HG02938 (cell line): ENCODE results near the gene ITSN1.

Experiments
- ATAC-seq: cut with Tn5 transposase; IDR thresholded peaks from one replicate; pipeline ENCODE4 v1.9.1; 2021; ENCODE audit warnings: mild to moderate bottlenecking, moderate library complexity; ENCODE audit not compliant: unreplicated experiment

Gene ITSN1

GRCh38 chr21:33834801-33835500 lies 192.7 kb downstream of the ITSN1 start:
- no peak for ATAC-seq

GRCh38 chr21:33835920-33836319 lies 193.6 kb downstream of the ITSN1 start:
- ATAC-seq: no peak

- no peak for ATAC-seq
Observed at GRCh38 chr21:33836408-33836807, 194.1 kb downstream of the ITSN1 start.

- ATAC-seq: no peak
Observed at GRCh38 chr21:33839167-33839716, 196.9 kb downstream of the ITSN1 start.

DNA sequence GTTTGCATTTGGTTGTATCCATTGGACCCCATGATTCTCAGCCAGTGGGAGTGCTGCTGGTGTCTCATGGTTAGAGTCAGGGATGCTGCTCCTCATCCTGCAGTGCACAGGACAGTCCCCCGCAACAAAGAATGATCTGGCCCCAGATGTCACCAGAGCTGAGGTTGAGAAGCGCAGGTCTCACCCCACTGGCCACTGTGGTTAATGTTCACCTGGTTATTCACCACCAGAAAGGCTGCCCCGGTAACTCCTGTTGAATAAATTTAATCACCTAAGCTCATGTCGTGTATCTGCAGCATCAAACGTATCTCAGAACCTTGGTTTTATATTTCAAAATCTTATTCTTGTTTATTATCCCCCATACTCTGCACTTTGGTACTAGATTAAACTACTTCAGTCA lies 197.5 kb downstream of the ITSN1 start:
- no peak for ATAC-seq

- no peak for ATAC-seq
Observed at GRCh38 chr21:33840771-33841170, 198.5 kb downstream of the ITSN1 start.

DNA sequence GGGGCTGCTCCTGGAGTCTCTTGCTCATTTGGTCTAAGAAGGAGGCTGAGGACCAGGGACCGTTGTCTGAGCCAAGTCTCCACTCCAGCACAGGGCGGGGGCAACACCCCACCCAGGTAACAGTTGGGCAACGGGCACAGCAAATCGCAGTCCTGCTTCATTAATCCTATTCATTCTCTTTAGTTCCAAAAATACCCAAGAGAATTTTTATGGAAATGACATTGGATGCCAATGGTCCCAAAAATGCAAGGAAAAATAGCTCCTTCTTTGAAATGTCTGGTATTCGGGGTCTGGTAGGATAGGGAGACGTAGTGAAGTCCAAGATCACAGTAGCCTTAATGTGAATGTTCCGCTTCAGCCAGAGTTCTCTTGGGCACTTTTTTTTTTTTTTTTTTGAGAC lies 199.3 kb downstream of the ITSN1 start:
- ATAC-seq: no peak

DNA sequence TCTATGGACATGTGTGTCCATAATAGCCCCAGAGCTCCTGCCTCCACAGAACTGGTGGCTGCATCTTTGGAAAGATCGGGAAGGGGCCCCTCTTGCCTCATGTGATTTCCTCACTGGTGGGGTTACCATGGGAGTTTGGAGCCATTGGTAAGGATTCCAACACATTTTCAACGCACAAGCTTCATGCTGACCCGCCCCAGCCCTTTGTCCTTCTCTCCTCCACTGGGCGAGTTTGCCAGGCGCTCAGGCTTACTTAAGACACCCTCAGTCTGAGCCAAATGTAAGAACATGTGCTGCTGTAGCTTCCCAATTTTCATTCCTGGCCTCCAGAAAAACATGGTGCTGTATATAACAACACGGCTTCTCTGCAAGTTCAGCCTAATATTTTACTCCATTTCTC lies 200.9 kb downstream of the ITSN1 start:
- no peak for ATAC-seq

GRCh38 chr21:33844104-33844889 lies 202.0 kb downstream of the ITSN1 start:
- no peak for ATAC-seq

DNA sequence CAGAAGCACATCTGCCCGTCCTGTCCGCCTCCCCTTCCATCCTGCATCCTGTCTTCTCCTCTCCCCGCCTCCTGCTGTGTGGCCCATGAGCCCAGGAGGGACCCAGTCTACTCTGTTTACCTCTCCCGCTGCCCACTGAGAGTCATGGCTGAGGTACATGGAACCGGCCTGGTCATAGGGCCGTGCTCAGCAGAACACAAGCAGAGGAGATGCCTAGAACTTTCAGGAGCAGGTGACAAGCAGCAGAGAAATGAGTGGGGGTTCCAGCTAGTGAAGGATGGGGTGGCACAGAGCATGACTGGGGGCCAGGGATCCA lies 202.5 kb downstream of the ITSN1 start:
- no peak for ATAC-seq

- no peak for ATAC-seq
Observed at GRCh38 chr21:33846141-33846540, 203.8 kb downstream of the ITSN1 start.

DNA sequence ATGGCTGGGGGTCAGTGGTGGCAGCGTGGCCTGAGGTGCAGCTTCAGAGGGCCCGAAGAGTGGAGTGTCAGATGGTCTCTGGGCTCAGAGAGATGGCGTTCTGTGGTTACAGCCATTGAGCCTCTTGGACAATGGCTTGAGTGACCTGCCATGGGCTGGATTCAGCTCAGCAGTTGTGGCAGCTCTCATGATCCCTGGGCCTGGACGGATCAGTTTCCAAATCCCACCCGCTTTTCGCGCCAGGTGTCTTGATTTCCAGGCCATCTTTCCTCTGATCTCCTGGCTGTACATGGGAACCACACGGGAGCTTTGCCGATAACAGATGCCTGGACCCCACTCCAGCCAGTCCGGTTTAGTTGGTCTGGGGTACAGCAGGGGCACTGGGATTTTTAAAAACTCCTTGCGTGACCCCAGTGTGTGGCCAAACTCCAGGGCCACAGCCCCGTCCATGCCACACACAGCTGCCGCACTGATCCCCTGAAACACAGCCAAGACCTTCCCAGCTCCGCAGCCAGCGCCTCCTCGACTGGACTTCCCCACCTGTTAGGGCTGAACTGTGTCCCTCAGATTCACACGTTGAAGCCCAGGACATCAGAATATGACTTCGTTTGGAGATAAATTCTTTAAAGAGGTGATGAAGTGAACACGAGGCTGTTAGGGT lies 205.4 kb downstream of the ITSN1 start:
- no peak for ATAC-seq

GRCh38 chr21:33848249-33848953 lies 206.1 kb downstream of the ITSN1 start:
- ATAC-seq: no peak

DNA sequence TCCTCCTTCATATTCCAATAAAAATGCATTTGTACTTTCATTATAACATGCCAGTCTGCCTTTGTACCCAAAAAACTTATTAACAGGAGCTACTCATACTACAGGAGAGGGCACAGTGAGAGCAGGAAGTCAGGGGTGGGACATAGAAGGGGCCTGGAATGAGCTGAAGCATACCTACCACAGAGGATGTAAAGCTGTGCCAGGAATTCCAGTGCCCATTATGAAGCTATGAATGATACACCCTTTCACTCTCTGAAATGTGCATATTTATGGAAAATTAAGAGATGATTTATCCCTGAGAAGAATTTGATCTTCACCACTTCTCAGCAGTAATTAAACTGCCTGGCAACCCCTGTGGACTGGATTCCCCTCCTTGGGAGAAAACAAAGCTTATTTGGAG lies 207.5 kb downstream of the ITSN1 start:
- no peak for ATAC-seq

DNA sequence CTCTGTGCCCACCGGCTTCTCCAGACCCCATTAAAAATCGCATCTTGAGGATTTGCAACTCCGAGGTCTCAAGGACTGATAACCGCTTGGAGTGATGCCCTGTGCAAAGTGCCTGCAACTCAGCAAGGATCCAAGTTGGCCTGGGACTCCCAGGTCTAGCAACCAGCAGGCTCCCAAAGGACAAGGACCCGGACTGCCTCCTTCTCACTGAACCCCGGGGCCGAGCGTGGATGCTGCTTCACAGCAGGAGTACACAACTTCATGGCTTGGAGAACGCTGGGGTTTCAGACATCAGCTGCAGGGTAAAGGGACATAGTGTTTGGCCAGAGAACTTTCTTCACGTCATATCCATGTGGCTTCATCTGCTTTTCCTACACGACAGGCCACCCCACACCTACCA lies 208.1 kb downstream of the ITSN1 start:
- ATAC-seq: no peak

DNA sequence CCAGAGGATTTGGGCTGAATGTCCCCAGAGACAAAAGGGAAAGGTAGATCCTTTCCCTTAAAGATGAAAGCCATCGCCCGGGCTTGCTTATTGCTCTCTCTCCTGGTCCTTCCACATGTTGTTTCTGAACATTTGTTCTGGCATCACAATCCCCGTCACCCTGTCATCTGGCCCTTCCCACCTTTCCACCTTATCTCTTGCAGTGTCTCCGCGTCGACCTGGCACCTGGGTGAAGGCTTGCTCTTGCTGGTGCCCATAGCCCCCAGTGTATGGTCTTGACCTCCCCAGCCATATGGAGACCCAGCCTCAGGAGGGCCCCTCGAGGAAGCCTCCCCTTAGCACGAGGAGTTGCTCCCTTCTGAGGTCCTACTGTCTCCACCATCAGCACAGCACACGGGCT lies 208.7 kb downstream of the ITSN1 start:
- ATAC-seq: no peak

DNA sequence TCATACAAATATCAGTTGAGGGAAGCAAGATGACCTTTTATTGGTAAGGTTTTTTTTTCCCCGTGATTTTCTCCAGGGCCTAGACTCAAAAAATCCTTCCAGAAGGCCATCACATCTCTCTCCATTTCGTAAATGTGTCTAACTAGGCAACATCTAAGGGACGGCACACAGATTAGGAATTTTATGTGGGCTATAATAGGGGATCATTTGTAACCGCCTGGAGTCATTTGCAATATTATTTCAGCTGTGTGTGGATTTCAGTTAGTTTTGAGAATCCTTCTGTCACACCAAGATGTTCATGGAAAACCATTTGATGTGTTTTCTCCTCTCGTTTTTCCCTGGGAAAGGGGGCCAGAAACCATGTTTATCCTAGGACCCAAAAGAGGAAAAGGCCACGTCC lies 210.2 kb downstream of the ITSN1 start:
- ATAC-seq: no peak

DNA sequence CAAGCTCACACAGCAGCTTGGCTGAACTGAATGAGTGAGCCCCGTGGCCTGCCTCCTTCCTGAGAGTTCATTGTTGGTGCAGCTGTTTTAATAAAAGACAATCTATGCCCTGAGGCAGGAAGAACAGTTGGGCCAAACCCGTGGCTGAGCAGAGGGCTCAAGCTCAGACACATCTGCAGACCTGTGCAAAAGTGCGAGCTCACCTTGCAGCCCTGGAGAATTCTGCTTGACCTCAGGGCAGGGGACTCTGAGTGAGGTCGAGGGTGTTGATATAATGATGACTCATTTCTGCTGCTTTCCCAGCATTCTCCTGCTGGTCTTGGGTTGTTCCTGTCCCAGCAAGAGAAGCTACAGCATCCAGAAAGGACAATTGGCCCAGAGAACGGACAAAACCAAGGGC lies 212.3 kb downstream of the ITSN1 start:
- ATAC-seq: no peak

DNA sequence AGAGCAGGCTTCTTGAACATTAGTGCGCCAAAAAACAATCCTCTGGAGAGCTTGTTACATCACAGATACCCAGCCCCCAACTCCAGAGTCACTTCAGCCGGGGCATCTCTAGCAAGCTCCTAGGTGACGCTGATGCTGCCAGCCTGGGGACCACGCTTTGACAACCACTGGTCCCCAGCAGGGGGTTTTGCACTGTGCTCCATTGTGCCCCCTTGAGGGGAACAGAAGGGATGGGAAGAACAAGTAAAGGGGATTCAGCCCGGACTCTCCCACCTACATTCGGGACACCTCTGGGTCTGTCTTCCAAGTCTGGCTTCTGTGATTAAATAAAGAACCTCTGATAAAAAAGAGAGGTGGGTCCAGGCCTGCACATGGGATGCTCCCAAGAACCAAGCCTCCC lies 212.9 kb downstream of the ITSN1 start:
- no peak for ATAC-seq

DNA sequence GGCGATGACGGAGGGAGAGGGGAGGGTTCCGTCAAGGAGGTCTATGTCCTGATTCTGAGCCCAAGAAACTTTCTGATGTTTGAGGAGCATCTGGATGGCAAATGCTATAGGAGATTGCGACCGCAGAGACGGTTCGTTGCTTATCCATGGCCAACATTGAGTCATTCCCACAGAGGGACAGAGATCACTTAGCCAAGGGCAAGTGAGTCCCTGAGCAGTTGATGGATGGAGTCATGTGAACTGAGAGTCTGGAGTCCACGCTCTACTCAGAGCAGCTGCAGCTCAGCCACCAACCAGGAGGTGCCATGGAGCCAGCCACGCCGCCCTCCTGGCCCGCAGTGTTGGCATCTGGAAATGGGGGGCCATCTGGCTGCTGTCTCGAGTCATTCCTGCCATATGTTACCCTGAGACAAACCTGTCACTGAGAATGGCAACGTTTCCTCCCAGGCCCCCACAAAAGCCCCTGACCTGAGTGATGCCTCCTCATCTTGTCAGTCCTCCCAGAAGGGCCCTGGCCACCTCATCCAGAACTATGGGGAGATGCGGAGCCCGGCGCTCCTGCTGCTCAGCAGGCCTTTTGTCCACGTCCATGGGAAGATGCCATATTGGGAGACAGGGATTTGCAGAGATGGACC lies 214.7 kb downstream of the ITSN1 start:
- ATAC-seq: no peak
